GM08714 (cell line): ENCODE results near the gene DOCK1.

ENCODE experiments used
- H3K4me3 ChIP-seq: fragments of 200-500 bp; sonication (Bioruptor generic); 2 replicates; pipeline ENCODE4 v1.5.1; 2014; ENCODE audit warnings: mild to moderate bottlenecking, low read length, inconsistent platforms
- ZNF274 ChIP-seq: IDR thresholded peaks from 2 replicates; pipeline ENCODE4 v1.6.1; 2012; ENCODE audit warnings: mild to moderate bottlenecking, low read depth, low read length

DOCK1 gene

DNA sequence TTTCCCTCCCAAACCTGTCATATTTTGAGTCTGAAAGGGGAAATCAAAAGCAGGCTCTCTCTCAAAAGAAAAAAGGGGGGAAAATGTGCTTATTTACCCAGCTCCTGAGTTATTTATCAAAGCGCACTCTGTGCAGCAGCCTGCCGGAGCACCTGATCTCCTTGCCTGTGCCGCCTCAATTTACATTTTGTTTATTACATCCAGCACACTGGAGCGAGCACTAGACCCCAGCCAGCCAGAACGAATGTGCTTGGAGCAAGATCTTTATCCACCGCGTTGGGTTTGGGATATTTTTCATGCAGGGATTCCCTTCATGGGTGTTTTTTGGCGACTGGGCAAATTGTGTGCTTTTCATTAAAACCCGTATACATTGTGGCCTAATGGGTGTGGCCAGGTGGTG is 453.1 kb downstream of the DOCK1 start:
- no peak overlapping the region for H3K4me3 ChIP-seq
- TF ChIP-seq ZNF274 = no peak

GRCh38 chr10:127364034-127364433 is 458.8 kb downstream of the DOCK1 start:
- no peak overlapping the region for H3K4me3 ChIP-seq
- TF ChIP-seq ZNF274 = no peak

GRCh38 chr10:127368101-127368500 is 462.9 kb downstream of the DOCK1 start:
- TF ChIP-seq ZNF274 = no peak
- no peak overlapping the region for H3K4me3 ChIP-seq

DNA sequence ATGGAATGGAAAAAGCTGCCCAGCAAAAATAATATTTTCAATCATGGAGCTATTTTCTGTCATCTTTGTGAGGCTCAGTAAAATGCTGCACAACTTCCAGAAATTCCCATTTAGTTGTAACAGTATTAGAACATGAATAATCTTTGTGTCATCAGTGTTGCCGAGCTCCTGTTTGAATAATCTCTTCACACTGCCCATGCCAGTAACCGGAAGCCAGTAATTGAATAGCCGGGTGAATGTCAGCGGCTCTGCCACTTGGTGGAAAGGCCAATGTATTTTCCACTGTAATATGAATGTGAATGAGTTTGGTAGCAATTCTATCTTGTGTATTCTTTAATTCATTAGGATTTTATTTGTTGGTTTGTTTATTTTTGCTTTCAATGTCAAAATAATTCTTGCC is 463.7 kb downstream of the DOCK1 start:
- no peak overlapping the region for H3K4me3 ChIP-seq
- no peak for TF ChIP-seq ZNF274

GRCh38 chr10:127370601-127371000 is 465.4 kb downstream of the DOCK1 start:
- TF ChIP-seq ZNF274 = no peak
- H3K4me3 ChIP-seq = no peak overlapping the region

DNA sequence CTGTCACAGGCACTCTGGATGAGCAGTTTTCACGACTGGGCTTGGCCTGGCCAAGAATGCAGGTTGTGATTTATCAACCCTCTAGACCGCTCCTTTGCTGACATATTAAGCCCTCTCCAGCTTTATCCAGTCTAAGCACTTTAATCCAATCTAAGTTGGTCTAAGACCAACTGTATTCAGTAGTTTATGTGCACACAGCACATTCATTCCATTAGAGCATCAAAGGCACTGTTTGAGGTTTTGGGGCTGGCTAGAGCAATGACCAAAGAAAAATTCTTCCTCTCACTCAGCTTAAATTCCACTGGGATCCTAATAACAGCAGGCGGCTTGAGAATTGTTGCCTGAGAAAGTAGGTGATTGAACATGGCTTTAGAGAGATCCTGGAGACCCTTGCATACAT is 467.1 kb downstream of the DOCK1 start:
- no peak for TF ChIP-seq ZNF274
- no peak overlapping the region for H3K4me3 ChIP-seq

DNA sequence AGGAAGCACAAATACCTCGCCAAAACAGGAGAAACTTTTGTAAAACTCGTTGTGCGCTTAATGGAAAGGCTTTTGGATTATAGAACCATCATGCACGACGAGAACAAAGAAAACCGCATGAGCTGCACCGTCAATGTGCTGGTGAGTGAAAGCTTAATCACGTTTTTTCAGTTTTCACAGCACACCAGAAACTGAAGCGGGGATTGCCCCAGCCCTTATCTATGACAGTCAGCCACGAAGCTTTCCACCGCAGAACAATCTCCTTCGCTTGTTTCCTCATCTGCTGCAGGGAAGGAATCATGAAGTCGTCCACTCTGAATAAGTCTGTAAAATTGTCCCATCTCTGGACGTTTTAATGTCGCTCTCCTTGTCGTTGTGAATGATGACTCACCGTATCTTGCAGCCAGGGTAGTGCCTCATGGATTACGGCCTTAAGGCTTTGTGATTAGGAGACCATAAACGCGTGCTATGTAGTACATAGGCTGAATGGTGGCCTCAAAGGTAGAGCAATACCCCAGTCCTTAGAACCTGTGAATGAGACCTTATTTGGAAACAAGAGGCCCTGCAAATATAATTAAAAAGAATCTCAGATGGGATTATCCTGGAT is 468.9 kb downstream of the DOCK1 start:
- no peak overlapping the region for H3K4me3 ChIP-seq
- TF ChIP-seq ZNF274 = no peak

- TF ChIP-seq ZNF274 = no peak
- no peak overlapping the region for H3K4me3 ChIP-seq
Measured at GRCh38 chr10:127374901-127375300, 469.7 kb downstream of the DOCK1 start.

DNA sequence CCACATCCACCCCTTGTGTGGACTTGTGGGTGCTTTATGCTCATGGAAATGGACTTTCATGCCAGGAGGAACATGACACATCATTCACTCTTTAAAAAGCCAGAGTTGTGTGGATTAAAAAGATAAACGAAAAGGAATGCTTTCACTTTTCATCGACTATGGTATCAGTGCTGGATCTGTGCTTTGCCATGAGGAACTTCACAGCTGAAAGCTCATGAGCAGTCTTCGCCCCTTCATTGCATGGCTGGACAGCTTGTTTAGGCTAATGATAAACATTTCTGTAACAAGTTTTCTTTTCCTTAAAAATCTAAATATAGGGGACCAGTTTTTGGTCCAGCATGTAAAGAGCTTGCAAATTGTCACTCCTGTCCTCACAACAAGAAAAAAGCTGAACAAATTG is 470.2 kb downstream of the DOCK1 start:
- H3K4me3 ChIP-seq = no peak overlapping the region
- no peak for TF ChIP-seq ZNF274

DNA sequence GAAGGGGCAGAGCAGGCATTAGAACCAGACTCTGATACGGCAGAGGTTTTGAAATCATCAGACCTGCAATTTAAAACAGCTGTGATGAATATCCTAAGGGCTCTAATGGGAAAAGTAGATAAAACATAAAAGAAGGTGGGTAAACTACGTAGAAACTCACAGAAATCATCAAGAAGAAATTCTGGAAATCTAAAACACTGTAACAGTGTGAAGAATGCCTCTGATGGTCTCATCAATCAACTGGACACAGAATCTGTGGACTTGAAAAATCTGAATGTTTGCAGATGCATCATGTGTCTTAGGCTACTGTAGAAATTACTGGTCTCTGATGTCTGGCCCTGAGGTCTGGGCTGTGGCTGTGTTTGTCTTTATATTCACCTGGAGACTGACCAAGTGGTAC is 470.8 kb downstream of the DOCK1 start:
- TF ChIP-seq ZNF274 = no peak
- no peak overlapping the region for H3K4me3 ChIP-seq

DNA sequence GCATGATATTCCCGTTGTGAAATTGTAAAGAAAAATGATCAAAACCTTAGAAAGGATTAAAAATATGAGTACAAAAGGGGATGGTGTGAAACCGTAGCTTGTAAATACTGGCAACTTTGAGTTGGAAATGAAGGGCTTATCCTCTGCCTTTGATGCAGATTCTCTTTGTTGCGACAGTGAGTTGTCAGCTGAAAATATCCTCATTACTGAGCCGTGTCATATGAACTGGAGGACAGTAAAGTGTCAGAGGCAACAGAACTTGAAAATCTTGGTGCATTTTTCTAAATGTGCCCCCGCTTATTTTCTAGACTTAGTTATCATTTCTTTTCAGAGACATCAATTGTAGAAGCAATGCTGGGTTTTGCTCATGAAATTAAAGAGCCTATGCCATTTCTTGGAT is 473.4 kb downstream of the DOCK1 start:
- TF ChIP-seq ZNF274 = no peak

GRCh38 chr10:127384532-127384931 is 479.3 kb downstream of the DOCK1 start:
- TF ChIP-seq ZNF274 = no peak
- no peak overlapping the region for H3K4me3 ChIP-seq

More for the DNA sequence above, 473.4 kb downstream of the DOCK1 start:
- H3K4me3 ChIP-seq = no peak overlapping the region

DNA sequence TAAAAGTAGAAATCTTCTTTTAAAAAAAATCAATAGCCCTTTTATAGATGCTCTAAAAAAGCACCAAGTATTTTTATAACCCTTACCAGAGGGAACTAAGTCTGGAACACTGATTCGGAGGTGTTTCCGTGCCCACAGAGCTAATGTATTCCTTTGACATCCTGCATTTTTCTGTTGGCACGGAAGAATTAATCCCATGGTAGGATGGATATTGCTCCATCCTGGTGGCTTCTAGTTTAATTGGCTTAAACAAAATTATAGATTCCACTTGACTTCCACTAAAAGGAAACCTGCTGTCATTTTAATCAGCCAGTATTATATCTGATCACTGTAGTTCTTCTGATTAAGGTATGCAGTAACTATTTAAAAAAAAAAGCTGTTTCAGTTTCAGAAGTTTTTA is 479.8 kb downstream of the DOCK1 start:
- H3K4me3 ChIP-seq = no peak overlapping the region
- no peak for TF ChIP-seq ZNF274

DNA sequence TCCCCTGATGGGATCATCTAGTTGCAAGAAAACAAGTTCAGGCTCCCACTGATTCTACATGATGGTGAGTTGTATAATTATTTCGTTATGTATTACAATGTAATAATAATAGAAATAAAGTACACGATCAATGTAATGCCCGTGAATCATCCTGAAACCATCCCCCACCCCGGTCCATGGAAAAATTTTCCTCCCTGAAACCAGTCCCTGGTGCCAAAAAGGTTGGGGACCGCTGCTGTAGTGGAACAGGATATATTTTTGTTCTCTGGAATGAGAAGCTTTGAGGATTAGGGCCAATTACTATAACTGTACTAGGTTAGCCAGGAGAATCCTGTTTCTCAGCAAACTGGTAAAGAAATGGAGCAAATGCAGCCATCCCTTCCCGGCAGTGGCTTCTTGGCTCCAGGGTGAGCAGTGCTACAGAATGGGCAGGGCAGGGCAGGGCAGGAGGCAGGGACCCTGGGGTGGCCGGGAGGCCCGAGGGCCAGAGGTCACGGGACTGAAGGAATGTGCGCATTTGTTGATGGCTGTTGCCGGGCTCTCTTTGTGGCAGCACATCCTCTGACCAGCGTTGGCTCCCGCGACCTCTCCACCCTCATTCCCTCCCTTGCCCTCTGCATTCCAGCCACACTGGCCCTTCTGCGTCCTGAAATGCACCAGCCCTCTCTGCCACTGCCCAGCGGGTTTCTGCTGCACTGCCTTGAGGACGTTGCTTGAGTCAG is 481.5 kb downstream of the DOCK1 start:
- TF ChIP-seq ZNF274 = no peak

GRCh38 chr10:127391875-127392274 is 486.6 kb downstream of the DOCK1 start:
- H3K4me3 ChIP-seq = no peak overlapping the region

More for the DNA sequence above, 481.5 kb downstream of the DOCK1 start:
- no peak overlapping the region for H3K4me3 ChIP-seq

More at GRCh38 chr10:127391875-127392274, 486.6 kb downstream of the DOCK1 start:
- TF ChIP-seq ZNF274 = no peak
